Measurements from ENCODE around the gene MET. TPM values are rescaled to one million over a fixed set of nuclear protein-coding genes. Genes with fewer than 3 reads are reported as not detected.

MET gene
- total RNA-seq, 1 donor from 2014 or later, result 7.0 TPM

DNA sequence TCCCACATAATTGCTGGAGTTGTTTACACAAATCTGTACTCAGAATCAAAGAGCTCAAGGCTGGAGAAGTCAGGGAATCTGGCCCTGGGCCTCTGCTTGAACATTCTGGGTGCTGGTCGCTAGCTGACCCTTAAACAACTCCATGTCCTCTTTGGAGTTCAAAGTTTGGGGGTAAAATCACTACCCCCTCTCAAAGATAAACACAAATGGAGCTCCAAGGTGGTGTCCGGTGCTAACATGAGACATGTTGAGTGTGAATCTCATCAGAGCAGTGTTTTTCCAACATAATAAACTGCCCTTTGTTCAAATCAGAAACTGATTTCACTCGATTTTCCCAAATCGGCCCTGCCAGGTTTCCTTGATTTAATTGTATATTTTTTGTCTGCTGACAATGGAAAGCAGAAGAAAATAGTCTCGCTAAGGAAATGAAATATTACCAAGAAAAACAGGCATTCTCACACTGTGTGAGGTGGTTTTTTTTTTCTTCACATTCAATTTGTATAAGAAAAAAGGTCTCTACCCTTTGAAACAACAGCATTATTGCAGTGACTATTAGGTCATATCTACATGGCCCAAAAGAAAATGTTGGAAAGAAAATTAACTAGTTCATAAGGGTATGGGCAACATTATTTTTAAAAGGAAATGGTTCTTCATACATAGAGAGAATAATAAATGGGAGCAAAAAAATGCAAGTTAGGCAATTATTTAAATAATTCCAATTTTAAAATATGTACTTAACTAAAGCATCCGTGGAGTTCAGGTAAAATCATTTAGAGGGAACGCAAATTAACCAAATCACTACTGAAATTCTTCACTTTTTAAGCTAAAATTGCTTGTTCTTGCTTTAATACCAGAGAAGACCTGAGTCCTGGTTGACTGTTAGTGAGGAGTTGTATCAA lies 134.3 kb downstream of the MET start:
- peaks cover 25% of the 10 kb centered on the region for H3K4me1 Mint-ChIP-seq

DNA sequence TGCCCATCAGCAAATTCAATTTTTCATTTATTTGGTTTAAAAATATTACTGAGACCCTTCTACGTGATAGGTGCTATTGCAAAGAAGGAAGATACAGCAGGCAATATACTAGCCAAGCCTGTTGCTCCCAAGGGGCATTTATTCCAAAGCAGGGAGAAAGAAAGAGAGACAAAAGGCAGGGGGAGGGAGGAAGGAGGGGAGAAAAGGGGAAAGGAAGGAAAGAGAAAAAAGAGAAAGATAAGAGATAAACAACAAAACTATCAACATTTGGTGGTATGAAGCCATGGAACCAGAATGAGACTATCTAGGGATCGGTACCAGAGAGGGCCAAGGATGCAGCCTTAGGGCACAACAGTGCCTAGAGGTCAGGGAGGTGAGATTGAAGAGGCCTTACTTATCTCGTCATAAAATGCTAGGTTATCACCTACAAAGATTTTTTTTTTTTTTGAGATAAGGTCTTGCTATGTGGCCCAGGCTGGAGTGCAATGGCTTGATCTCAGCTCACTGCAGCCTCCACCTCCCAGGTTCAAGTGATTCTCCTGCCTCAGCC lies 135.1 kb downstream of the MET start:
- H3K27me3 ChIP-seq, result no peaks in the 10 kb centered on the region
- no peak overlapping the region for H3K27ac ChIP-seq
- no peak overlapping the region for H3K4me3 ChIP-seq
- no peaks in the 10 kb centered on the region for H3K36me3 Mint-ChIP-seq
- no peaks in the 10 kb centered on the region for H3K27me3 Mint-ChIP-seq (ENCODE audit: insufficient read depth, low read depth)
- H3K9me3 ChIP-seq (ENCODE audit: low read depth), result no peaks in the 10 kb centered on the region
- H3K4me1 ChIP-seq, result peaks cover 12% of the 10 kb centered on the region
- H3K4me1 Mint-ChIP-seq, result peaks cover 25% of the 10 kb centered on the region
- H2AFZ ChIP-seq (replicated peaks), result no peak overlapping the region
- H3K4me2 ChIP-seq, result no peak overlapping the region
- no peaks in the 10 kb centered on the region for H3K9me3 Mint-ChIP-seq
- H3K4me3 Mint-ChIP-seq, result no peak overlapping the region
- no peaks in the 10 kb centered on the region for H4K20me1 ChIP-seq (ENCODE audit: low read depth)
- H3K36me3 ChIP-seq, result no peaks in the 10 kb centered on the region
- peaks cover 6% of the 10 kb centered on the region for H3F3A ChIP-seq (ENCODE audit: low read depth)
- H3K79me2 ChIP-seq (ENCODE audit: low read depth), result no peaks in the 10 kb centered on the region
- H3K9ac ChIP-seq, result no peak overlapping the region
- no peak for DNase-seq (ENCODE audit: low spot score)
- no peak overlapping the region for H3K27ac Mint-ChIP-seq
- TF ChIP-seq EZH2phosphoT487 (IDR thresholded peaks at IDR 0.05) (no peak), EZH2 (IDR thresholded peaks at IDR 0.05) (no peak), CTCF (IDR thresholded peaks at IDR 0.05) (no peak)

More for the DNA sequence above, 134.3 kb downstream of the MET start:
- no peaks in the 10 kb centered on the region for H3K79me2 ChIP-seq (ENCODE audit: low read depth)
- Mint-ChIP-seq H3K9me3 (no peaks in the 10 kb centered on the region), H3K36me3 (no peaks in the 10 kb centered on the region), H3K27me3 (ENCODE audit: insufficient read depth, low read depth) (no peaks in the 10 kb centered on the region), H3K4me3 (no peak overlapping the region), H3K27ac (no peak overlapping the region)
- H2AFZ ChIP-seq (replicated peaks), result peak overlapping the region; percentile 36
- H3K4me1 ChIP-seq, result peaks cover 17% of the 10 kb centered on the region
- H3K36me3 ChIP-seq, result no peaks in the 10 kb centered on the region
- DNase-seq (ENCODE audit: low spot score), result no peak
- no peak overlapping the region for H3K4me3 ChIP-seq
- H3K27me3 ChIP-seq, result no peaks in the 10 kb centered on the region
- TF ChIP-seq CTCF (IDR thresholded peaks at IDR 0.05), result no peak
- no peak for TF ChIP-seq EZH2phosphoT487 (IDR thresholded peaks at IDR 0.05)
- TF ChIP-seq EZH2 (IDR thresholded peaks at IDR 0.05), result no peak
- H3K9ac ChIP-seq, result no peak overlapping the region
- peaks cover 6% of the 10 kb centered on the region for H3F3A ChIP-seq (ENCODE audit: low read depth)
- no peak overlapping the region for H3K27ac ChIP-seq
- no peaks in the 10 kb centered on the region for H3K9me3 ChIP-seq (ENCODE audit: low read depth)
- no peak overlapping the region for H3K4me2 ChIP-seq
- H4K20me1 ChIP-seq (ENCODE audit: low read depth), result no peaks in the 10 kb centered on the region

DNA sequence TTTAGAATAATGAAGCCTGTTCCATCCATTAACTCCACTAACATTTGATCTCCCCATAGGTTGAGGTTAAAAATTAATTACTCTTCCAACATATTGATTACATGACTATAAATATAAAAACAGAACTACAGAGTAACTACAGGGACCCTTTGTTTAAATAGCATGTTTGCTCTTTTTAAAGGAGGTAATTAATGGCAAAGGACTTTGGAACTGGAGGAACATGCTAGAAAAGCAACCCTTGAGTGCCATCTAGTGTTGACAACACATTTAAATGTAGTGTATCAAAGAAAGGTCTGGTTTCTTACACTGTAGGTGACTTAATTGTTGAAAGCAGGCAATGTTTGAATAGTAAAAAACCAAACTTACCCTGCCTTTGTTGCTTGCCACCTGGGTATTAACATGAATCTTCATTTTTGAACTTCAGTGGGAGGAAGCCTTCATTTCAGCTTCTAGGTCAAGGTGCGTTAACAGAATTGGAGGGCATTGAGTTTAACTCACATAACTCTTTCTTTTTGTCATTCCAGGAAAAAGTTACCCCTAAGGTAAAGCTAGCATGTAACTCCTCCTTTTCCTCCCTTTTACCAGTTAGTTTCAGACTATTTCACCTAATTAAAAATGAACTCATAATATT lies 137.8 kb downstream of the MET start:
- H3K27me3 Mint-ChIP-seq (ENCODE audit: insufficient read depth, low read depth), result no peaks in the 10 kb centered on the region
- Histone ChIP-seq H3F3A (ENCODE audit: low read depth) (no peaks in the 10 kb centered on the region), H3K36me3 (no peaks in the 10 kb centered on the region), H3K4me3 (no peak overlapping the region), H3K9ac (no peak overlapping the region), H3K79me2 (ENCODE audit: low read depth) (no peaks in the 10 kb centered on the region), H3K4me1 (no peaks in the 10 kb centered on the region), H3K27me3 (no peaks in the 10 kb centered on the region), H2AFZ (replicated peaks) (no peak overlapping the region), H4K20me1 (ENCODE audit: low read depth) (no peaks in the 10 kb centered on the region), H3K9me3 (ENCODE audit: low read depth) (no peaks in the 10 kb centered on the region), H3K27ac (no peak overlapping the region), H3K4me2 (no peak overlapping the region)
- DNase-seq (ENCODE audit: low spot score), result peak; percentile 80
- peaks cover 11% of the 10 kb centered on the region for H3K4me1 Mint-ChIP-seq
- TF ChIP-seq EZH2phosphoT487 (IDR thresholded peaks at IDR 0.05) (no peak), EZH2 (IDR thresholded peaks at IDR 0.05) (no peak), CTCF (IDR thresholded peaks at IDR 0.05) (peak; percentile 84)
- no peak overlapping the region for H3K27ac Mint-ChIP-seq
- no peaks in the 10 kb centered on the region for H3K36me3 Mint-ChIP-seq
- H3K9me3 Mint-ChIP-seq, result no peaks in the 10 kb centered on the region
- no peak overlapping the region for H3K4me3 Mint-ChIP-seq
